H1 (cell line): ENCODE results near the gene NOTUM. TPM values are rescaled to one million over a fixed set of nuclear protein-coding genes. Genes with fewer than 3 reads are reported as not detected.

Experiments used
- ASH2L ChIP-seq: fragments of 200-600, 300-600 bp; sonication (generic); IDR thresholded peaks from one replicate; pipeline ENCODE4 v1.7.1; 2017; ENCODE audit warnings: low read length
- BRCA1 ChIP-seq: IDR thresholded peaks from 2 replicates; pipeline ENCODE4 v1.6.1; 2012; ENCODE audit warnings: low read depth, low read length, improper control_type of control experiment
- CBX8 ChIP-seq: fragments of 300-800, 300-1000 bp; sonication (generic); IDR thresholded peaks from 2 replicates; pipeline ENCODE4 v1.7.1; 2016; ENCODE audit warnings: low read depth, low read length, borderline replicate concordance
- CHD1 ChIP-seq: IDR thresholded peaks from 2 replicates; pipeline ENCODE4 v1.6.1; 2012; ENCODE audit warnings: low read depth, low read length, improper control_type of control experiment
- CREB1 ChIP-seq: IDR thresholded peaks from 2 replicates; pipeline ENCODE4 v1.6.1; 2012; ENCODE audit warnings: inconsistent platforms
- EGR1 ChIP-seq: IDR thresholded peaks from 2 replicates; pipeline ENCODE4 v1.6.1; 2011; ENCODE audit warnings: low read depth, low read length, borderline replicate concordance
- FOSL1 ChIP-seq: IDR thresholded peaks from 2 replicates; pipeline ENCODE4 v1.6.1; 2011; ENCODE audit warnings: mild to moderate bottlenecking, low read depth, low read length, moderate library complexity; ENCODE audit not compliant: insufficient read depth
- GTF2F1 ChIP-seq: IDR thresholded peaks from 2 replicates; pipeline ENCODE4 v1.6.1; 2012; ENCODE audit warnings: low read depth, low read length, improper control_type of control experiment, borderline replicate concordance
- HDAC2 ChIP-seq, 2 experiments: fragments of 300-600 bp in 1 of 2; sonication (generic) in 1 of 2; IDR thresholded peaks; 2 replicates each; pipeline ENCODE4 v1.6.1; 2011 to 2012; ENCODE audit warnings: low read depth in 2 of 2, low read length in 2 of 2, mild to moderate bottlenecking in 2 of 2, moderate library complexity in 2 of 2, borderline replicate concordance in 1 of 2, inconsistent platforms in 1 of 2
- MAX ChIP-seq: IDR thresholded peaks from 2 replicates; pipeline ENCODE4 v1.6.1; 2012; ENCODE audit warnings: inconsistent platforms
- POLR2AphosphoS5 ChIP-seq: IDR thresholded peaks from 2 replicates; pipeline ENCODE4 v1.6.1; 2011; ENCODE audit warnings: low read depth, low read length
- SIN3A ChIP-seq, 2 experiments: IDR thresholded peaks in 1 of 2; conservative IDR thresholded peaks in 1 of 2; 2 replicates each; pipeline ENCODE4 v1.6.1; 2011 to 2012; ENCODE audit warnings: low read length in 2 of 2, improper control_type of control experiment in 1 of 2, low read depth in 1 of 2, mild to moderate bottlenecking in 1 of 2
- TAF7 ChIP-seq: optimal IDR thresholded peaks from 2 replicates; pipeline ENCODE3; 2011; ENCODE audit warnings: low read depth, mild to moderate bottlenecking, inconsistent platforms, low read length, moderate library complexity, borderline replicate concordance
- USF2 ChIP-seq: IDR thresholded peaks from 2 replicates; pipeline ENCODE4 v1.6.1; 2011; ENCODE audit warnings: low read length, improper control_type of control experiment
- polyA plus RNA-seq, 7 experiments: library from polyadenylated mRNA; depleted of rRNA in 3 of 7; stranded (reverse) in 5 of 7; unstranded in 2 of 7; fragments of >200 nt in 5 of 7; fragments of 200-250 nt in 2 of 7; gene quantifications; 1 replicate in 5 of 7; 2 replicates in 1 of 7; 4 replicates in 1 of 7; pipeline versions ENCODE4 v1.2.1 to v1.2.3, GENCODE V29; 2011 to 2013; ENCODE audit warnings: missing spikeins in 2 of 7, mixed read lengths in 2 of 7
- total RNA-seq: library from RNA; stranded (reverse); fragmentation: NEBNext Ultra II Directional; extraction: Animal tissue kit (Norgen Biotek cat#: 25700); gene quantifications from 2 replicates; pipeline ENCODE4 v1.2.1, GENCODE V29; 2021

NOTUM gene
- total and polyA plus RNA-seq, 2 of the 8 experiments (the other 6 are each of a cell fraction or from before 2014, with no cell fraction given), result 0.45 to 0.76 TPM

- TF ChIP-seq CREB1 (no peak), GTF2F1 (no peak), HDAC2 (IDR thresholded peaks at IDR 0.05; ENCODE audit: borderline replicate concordance in 1 of 2, low read depth in 2 of 2, low read length in 2 of 2) (no peak), BRCA1 (no peak), CHD1 (no peak), FOSL1 (no peak), SIN3A (conservative IDR thresholded peaks at IDR 0.05 in 1 of 2, IDR thresholded peaks at IDR 0.05 in 1 of 2; ENCODE audit: low read depth in 1 of 2, low read length in 2 of 2) (no peak), TAF7 (no peak), USF2 (no peak), POLR2AphosphoS5 (no peak), EGR1 (no peak), MAX (peak; percentile 15; the same call in 1 of the 2 replicates), CBX8 (no peak), ASH2L (no peak)
Observed at GRCh38 chr17:81902653-81903414, 58.2 kb downstream of the NOTUM start (continued).
